Measurements from ENCODE around the gene ZBP1. TPM values are rescaled to one million over a fixed set of nuclear protein-coding genes. Genes with fewer than 3 reads are reported as not detected.
A peak's percentile ranks its signal among the peaks of the same experiment; 100 is the strongest.

The ZBP1 gene
- total RNA-seq, 1 donor from 2014 or later = 0.49 TPM

- DNase-seq (ENCODE audit: low spot score) (peak; percentile 42), ATAC-seq (no peak)
- intact Hi-C loops (cut with DNase I) = loop anchor here (5.0 to 10.0 kb wide), 2 partner anchors 425 to 548 kb away; no protein-coding TSS in a partner anchor
Observed at GRCh38 chr20:57659517-57660180, 39.4 kb upstream of the ZBP1 start.

- intact Hi-C loops (cut with DNase I) = loop anchor here (5.0 to 10.0 kb wide), 2 partner anchors 426 to 548 kb away; no protein-coding TSS in a partner anchor
- ATAC-seq (no peak), DNase-seq (ENCODE audit: low spot score) (peak; percentile 43)
Observed at GRCh38 chr20:57658833-57659516, 38.7 kb upstream of the ZBP1 start.

GRCh38 chr20:57658447-57658832, 38.2 kb upstream of the ZBP1 start:
- no peak for ATAC-seq
- intact Hi-C loops (cut with DNase I) = loop anchor here (5.0 to 10.0 kb wide), 2 partner anchors 426 to 549 kb away; no protein-coding TSS in a partner anchor
- no peak for DNase-seq (ENCODE audit: low spot score)

- no peak for ATAC-seq
- intact Hi-C loops (cut with DNase I) = loop anchor here (2.0 to 10.0 kb wide), 3 partner anchors 427 to 550 kb away; no protein-coding TSS in a partner anchor
- DNase-seq (ENCODE audit: low spot score) = peak; percentile 50
Observed at GRCh38 chr20:57657535-57658446, 37.6 kb upstream of the ZBP1 start.

GRCh38 chr20:57656821-57657534, 36.8 kb upstream of the ZBP1 start:
- no peak for ATAC-seq
- intact Hi-C loops (cut with DNase I) = loop anchor here (2.0 to 10.0 kb wide), 3 partner anchors 428 to 550 kb away; no protein-coding TSS in a partner anchor
- DNase-seq (ENCODE audit: low spot score) = peak; percentile 51

- intact Hi-C loops (cut with DNase I) = loop anchor here (2.0 to 10.0 kb wide), 3 partner anchors 428 to 551 kb away; no protein-coding TSS in a partner anchor
- DNase-seq (ENCODE audit: low spot score) (peak; percentile 47), ATAC-seq (no peak)
Observed at GRCh38 chr20:57656252-57656820, 36.1 kb upstream of the ZBP1 start.

- peak; percentile 34 for DNase-seq (ENCODE audit: low spot score)
- intact Hi-C loops (cut with DNase I) = loop anchor here (2.0 to 10.0 kb wide), 3 partner anchors 429 to 552 kb away; no protein-coding TSS in a partner anchor
- no peak for ATAC-seq
Observed at GRCh38 chr20:57655809-57656155, 35.6 kb upstream of the ZBP1 start.

- no peak for ATAC-seq
- intact Hi-C loops (cut with DNase I) = loop anchor here (5.0 to 10.0 kb wide), 2 partner anchors 430 to 552 kb away; no protein-coding TSS in a partner anchor
- DNase-seq (ENCODE audit: low spot score) = peak; percentile 57
Observed at GRCh38 chr20:57654998-57655808, 35.0 kb upstream of the ZBP1 start.

GRCh38 chr20:57654363-57654997, 34.3 kb upstream of the ZBP1 start:
- ATAC-seq (peak; percentile 86), DNase-seq (ENCODE audit: low spot score) (peak; percentile 64)
- intact Hi-C loops (cut with DNase I) = loop anchor here (10.0 kb wide), 1 partner anchor 430 kb away; no protein-coding TSS in a partner anchor

- DNase-seq (ENCODE audit: low spot score) = peak; percentile 55
Observed at GRCh38 chr20:57653910-57654309, 33.7 kb upstream of the ZBP1 start.

GRCh38 chr20:57653546-57653900, 33.3 kb upstream of the ZBP1 start:
- intact Hi-C loops (cut with DNase I) = loop anchor here (10.0 kb wide), 1 partner anchor 431 kb away; no protein-coding TSS in a partner anchor
- ATAC-seq (no peak), DNase-seq (ENCODE audit: low spot score) (peak; percentile 51)

More at GRCh38 chr20:57653910-57654309, 33.7 kb upstream of the ZBP1 start:
- no peak for ATAC-seq
- intact Hi-C loops (cut with DNase I) = loop anchor here (10.0 kb wide), 1 partner anchor 431 kb away; no protein-coding TSS in a partner anchor

- peak; percentile 61 for DNase-seq (ENCODE audit: low spot score)
- intact Hi-C loops (cut with DNase I) = loop anchor here (10.0 kb wide), 1 partner anchor 432 kb away; no protein-coding TSS in a partner anchor
- no peak for ATAC-seq
Observed at GRCh38 chr20:57652606-57653545, 32.6 kb upstream of the ZBP1 start.

GRCh38 chr20:57651881-57652605, 31.8 kb upstream of the ZBP1 start:
- intact Hi-C loops (cut with DNase I) = loop anchor here (10.0 kb wide), 1 partner anchor 433 kb away; no protein-coding TSS in a partner anchor
- ATAC-seq (no peak), DNase-seq (ENCODE audit: low spot score) (peak; percentile 58)

GRCh38 chr20:57650756-57651483, 30.7 kb upstream of the ZBP1 start:
- intact Hi-C loops (cut with DNase I) = loop anchor here (10.0 kb wide), 1 partner anchor 434 kb away; no protein-coding TSS in a partner anchor
- DNase-seq (ENCODE audit: low spot score) (peak; percentile 46), ATAC-seq (no peak)

Data from sciatic nerve (tissue), 2 donors.